MM.1S (cell line): ENCODE measurements around the gene SMAD3.

Experiments used
- DNase-seq: peaks from one replicate; pipeline ENCODE4 v3.0.0-alpha.2; 2015
- H2AFZ ChIP-seq: fragments of 300-600 bp; sonication (generic); 2 replicates; pipeline ENCODE4 v1.6.0; 2016; ENCODE audit warnings: antibody characterized with exemption, low read length
- H3F3A ChIP-seq: fragments of 300-600 bp; sonication (generic); 2 replicates; pipeline ENCODE4 v1.6.1; 2016; ENCODE audit warnings: mild to moderate bottlenecking, antibody characterized with exemption, low read length, moderate library complexity, mixed read lengths; ENCODE audit not compliant: insufficient read depth
- H3K27ac ChIP-seq: fragments of 300-600 bp; sonication (generic); 2 replicates; pipeline ENCODE4 v1.5.1; 2016; ENCODE audit warnings: mild to moderate bottlenecking, low read length
- H3K27me3 ChIP-seq: fragments of 300-600 bp; sonication (generic); replicated peaks from 2 replicates; pipeline ENCODE4 v1.6.0; 2016; ENCODE audit warnings: low read length; ENCODE audit not compliant: insufficient read depth
- H3K36me3 ChIP-seq: fragments of 300-600 bp; sonication (generic); replicated peaks from 2 replicates; pipeline ENCODE4 v1.6.1; 2016; ENCODE audit warnings: mild to moderate bottlenecking, low read length, mixed read lengths; ENCODE audit not compliant: insufficient read depth
- H3K4me1 ChIP-seq: fragments of 300-600 bp; sonication (generic); 2 replicates; pipeline ENCODE4 v1.6.1; 2016; ENCODE audit warnings: low read length, mixed read lengths
- H3K4me2 ChIP-seq: fragments of 300-600 bp; sonication (generic); 2 replicates; pipeline ENCODE4 v1.6.0; 2016; ENCODE audit warnings: low read depth, low read length
- H3K4me3 ChIP-seq: fragments of 300-600 bp; sonication (generic); 2 replicates; pipeline ENCODE4 v1.5.1; 2016; ENCODE audit warnings: low read length, mixed read lengths
- H3K79me2 ChIP-seq: fragments of 300-600 bp; sonication (generic); 2 replicates; pipeline ENCODE4 v1.6.1; 2016; ENCODE audit warnings: mixed run types, low read length, mixed read lengths
- H3K9ac ChIP-seq: fragments of 300-600 bp; sonication (generic); 2 replicates; pipeline ENCODE4 v1.6.1; 2016; ENCODE audit warnings: low read length, mixed read lengths
- H3K9me2 ChIP-seq: fragments of 300-600 bp; sonication (generic); replicated peaks from 2 replicates; pipeline ENCODE4 v1.6.1; 2016; ENCODE audit warnings: mild to moderate bottlenecking, low read length, mixed read lengths; ENCODE audit not compliant: insufficient read depth
- H3K9me3 ChIP-seq: fragments of 300-600 bp; sonication (generic); replicated peaks from 2 replicates; pipeline ENCODE4 v1.6.1; 2016; ENCODE audit warnings: mild to moderate bottlenecking, low read length, mixed read lengths; ENCODE audit not compliant: insufficient read depth
- H4K20me1 ChIP-seq: fragments of 300-600 bp; sonication (generic); 2 replicates; pipeline ENCODE4 v1.6.1; 2016; ENCODE audit warnings: mild to moderate bottlenecking, low read length, moderate library complexity, mixed read lengths; ENCODE audit not compliant: insufficient read depth
- CTCF ChIP-seq: fragments of 300-600 bp; sonication (generic); IDR thresholded peaks from 2 replicates; pipeline ENCODE4 v1.5.1; 2016; ENCODE audit warnings: antibody characterized with exemption, low read length, mixed read lengths
- EZH2 ChIP-seq: fragments of 300-600 bp; sonication (generic); optimal IDR thresholded peaks from 2 replicates; pipeline ENCODE3; 2017; ENCODE audit warnings: low read depth, mild to moderate bottlenecking, antibody characterized with exemption, low read length, mixed read lengths
- EZH2phosphoT487 ChIP-seq: fragments of 300-600 bp; sonication (generic); IDR thresholded peaks from 2 replicates; pipeline ENCODE4 v1.6.1; 2018; ENCODE audit warnings: antibody characterized with exemption, low read length

Gene SMAD3

GRCh38 chr15:67090297-67091070, 25.1 kb downstream of the SMAD3 start:
- H2AFZ ChIP-seq, result no peak overlapping the region
- no peak overlapping the region for H3K9ac ChIP-seq
- no peaks in the 10 kb centered on the region for H4K20me1 ChIP-seq
- no peaks in the 10 kb centered on the region for H3K9me2 ChIP-seq
- DNase-seq, result no peak
- H3K36me3 ChIP-seq, result no peaks in the 10 kb centered on the region
- H3K4me3 ChIP-seq, result no peak overlapping the region
- peaks cover 25% of the 10 kb centered on the region for H3F3A ChIP-seq
- no peak for TF ChIP-seq CTCF
- TF ChIP-seq EZH2, result no peak
- no peak for TF ChIP-seq EZH2phosphoT487
- peaks cover 73% of the 10 kb centered on the region for H3K79me2 ChIP-seq
- peak overlapping the region; percentile 55 for H3K4me2 ChIP-seq
- no peaks in the 10 kb centered on the region; the same call in 1 of the 2 replicates for H3K27me3 ChIP-seq
- peaks cover 51% of the 10 kb centered on the region for H3K4me1 ChIP-seq
- H3K27ac ChIP-seq, result peak overlapping the region; percentile 39; the same call in 1 of the 2 replicates
- H3K9me3 ChIP-seq, result no peaks in the 10 kb centered on the region

- no peaks in the 10 kb centered on the region for H3K9me3 ChIP-seq
- H3K4me3 ChIP-seq, result no peak overlapping the region
- H4K20me1 ChIP-seq, result no peaks in the 10 kb centered on the region
- H3K9me2 ChIP-seq, result no peaks in the 10 kb centered on the region
- H3F3A ChIP-seq, result peaks cover 19% of the 10 kb centered on the region
- H2AFZ ChIP-seq, result no peak overlapping the region
- H3K27me3 ChIP-seq, result no peaks in the 10 kb centered on the region; the same call in 1 of the 2 replicates
- H3K79me2 ChIP-seq, result peaks cover 76% of the 10 kb centered on the region
- no peak overlapping the region for H3K9ac ChIP-seq
- TF ChIP-seq EZH2 (no peak), CTCF (no peak), EZH2phosphoT487 (no peak)
- peak overlapping the region; percentile 55 for H3K4me2 ChIP-seq
- H3K36me3 ChIP-seq, result no peaks in the 10 kb centered on the region
- H3K27ac ChIP-seq, result peak overlapping the region; percentile 39; the same call in 1 of the 2 replicates
- DNase-seq, result peak; percentile 55
- H3K4me1 ChIP-seq, result peaks cover 46% of the 10 kb centered on the region
These were observed 25.9 kb downstream of the SMAD3 start for GRCh38 chr15:67091071-67091979.

GRCh38 chr15:67091980-67092677, 26.7 kb downstream of the SMAD3 start:
- H3K9ac ChIP-seq, result no peak overlapping the region
- DNase-seq, result no peak
- no peak for TF ChIP-seq CTCF
- TF ChIP-seq EZH2phosphoT487, result no peak
- no peak for TF ChIP-seq EZH2

More at GRCh38 chr15:67091980-67092677, 26.7 kb downstream of the SMAD3 start:
- Histone ChIP-seq H3K79me2 (peaks cover 80% of the 10 kb centered on the region), H2AFZ (no peak overlapping the region), H3K4me1 (peaks cover 40% of the 10 kb centered on the region), H3K36me3 (no peaks in the 10 kb centered on the region), H3K27ac (peak overlapping the region; percentile 25; the same call in 1 of the 2 replicates), H3K4me3 (no peak overlapping the region), H4K20me1 (no peaks in the 10 kb centered on the region), H3K9me3 (no peaks in the 10 kb centered on the region), H3K9me2 (no peaks in the 10 kb centered on the region), H3K27me3 (no peaks in the 10 kb centered on the region; the same call in 1 of the 2 replicates), H3K4me2 (peak overlapping the region; percentile 55; the same call in 1 of the 2 replicates), H3F3A (peaks cover 14% of the 10 kb centered on the region)
